Activated T-cell treated with anti-CD3 and anti-CD28 coated beads for 4 hours (primary cell): Measurements from ENCODE around the gene AATF.
"Not testable (repeated sequence)": the region's sequence is repeated elsewhere in the genome, so short reads cannot be mapped to it uniquely, and the experiment has no call there.

Experiments
- DNase-seq: peaks from one replicate; pipeline ENCODE4 v3.0.0-alpha.2; 2020

AATF gene

GRCh38 chr17:37052450-37052849, 103.7 kb downstream of the AATF start:
- DNase-seq, result no peak

GRCh38 chr17:37054894-37055293, 106.1 kb downstream of the AATF start:
- no peak for DNase-seq

GRCh38 chr17:37056622-37057021, 107.9 kb downstream of the AATF start:
- no peak for DNase-seq

GRCh38 chr17:37059493-37059892, 110.7 kb downstream of the AATF start:
- DNase-seq, result no peak

GRCh38 chr17:37060094-37060493, 111.3 kb downstream of the AATF start:
- DNase-seq, result no peak

- no peak for DNase-seq
These were observed 112.2 kb downstream of the AATF start for GRCh38 chr17:37060928-37061327.

- DNase-seq, result no peak
These were observed 113.3 kb downstream of the AATF start for GRCh38 chr17:37062021-37062420.

GRCh38 chr17:37064206-37064605, 115.5 kb downstream of the AATF start:
- no peak for DNase-seq

- DNase-seq, result no peak
These were observed 116.2 kb downstream of the AATF start for GRCh38 chr17:37064956-37065355.

DNA sequence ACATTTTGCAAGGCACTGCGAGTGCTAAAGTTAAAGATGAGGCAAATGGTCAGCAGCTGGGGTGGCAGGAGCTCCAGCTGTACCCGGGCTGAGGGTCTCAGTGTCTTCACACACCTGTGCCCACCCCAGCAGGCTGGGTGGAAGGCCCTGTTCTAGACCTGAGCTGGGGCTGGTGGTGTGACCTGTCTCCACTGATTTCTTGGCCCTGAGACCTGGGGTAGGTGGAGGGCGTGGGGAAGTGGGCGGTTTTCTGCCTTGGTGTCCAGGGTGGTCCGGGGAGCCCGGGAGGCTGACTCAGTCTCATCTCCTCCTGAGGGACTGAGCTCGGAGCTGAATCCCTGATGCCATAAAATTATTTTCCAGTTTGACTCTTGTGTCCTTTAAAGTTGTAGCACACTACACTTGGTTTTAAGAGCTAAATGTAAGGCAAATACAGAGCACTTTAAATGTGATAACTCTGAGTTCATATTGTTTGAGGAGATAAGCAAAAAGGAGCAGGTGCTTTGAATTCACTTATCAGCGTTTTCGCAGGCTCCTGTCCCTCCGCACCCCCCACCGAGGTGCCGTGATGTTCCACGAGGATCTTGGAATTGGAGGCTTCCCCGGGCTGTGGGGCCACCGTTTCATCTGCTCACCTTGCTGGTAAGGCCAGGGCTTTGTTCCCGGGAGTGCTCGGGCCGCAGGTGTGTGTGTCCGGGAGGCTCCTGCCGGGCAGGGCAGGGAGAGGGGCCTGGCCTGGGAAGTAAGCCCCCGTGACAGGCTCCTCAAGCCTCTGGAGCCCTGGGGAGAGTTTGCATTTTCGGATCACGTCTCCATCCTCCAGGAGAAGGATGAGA, 117.0 kb downstream of the AATF start:
- no peak for DNase-seq

GRCh38 chr17:37066322-37067255, 117.8 kb downstream of the AATF start:
- no peak for DNase-seq

DNA sequence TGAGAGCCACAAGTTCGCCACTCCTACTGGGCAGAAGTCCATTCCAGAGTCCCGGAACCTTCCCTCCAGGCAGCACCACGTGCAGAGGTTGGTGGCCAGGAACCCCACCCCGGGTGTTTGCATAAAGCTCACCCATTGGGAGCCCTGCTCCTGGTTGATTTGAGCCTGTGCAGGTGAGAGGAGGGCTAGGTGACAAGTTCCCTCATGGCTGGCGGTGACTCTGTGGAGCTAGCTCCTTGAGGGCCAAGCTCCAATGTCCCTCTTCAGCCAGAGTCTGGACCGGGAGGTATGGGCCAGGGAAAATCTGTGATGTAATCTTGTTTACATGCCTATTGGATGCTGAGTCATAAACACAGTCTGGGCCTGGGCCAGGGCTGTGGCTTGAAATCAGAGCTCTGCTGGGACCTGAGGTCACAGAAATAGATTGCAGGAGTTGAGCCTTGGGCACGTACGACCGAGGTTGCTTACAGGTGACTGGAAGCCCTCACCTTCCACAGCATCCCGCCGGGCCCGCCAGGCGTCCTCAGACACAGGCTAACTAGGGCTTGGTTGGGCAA, 118.9 kb downstream of the AATF start:
- DNase-seq, result no peak

DNA sequence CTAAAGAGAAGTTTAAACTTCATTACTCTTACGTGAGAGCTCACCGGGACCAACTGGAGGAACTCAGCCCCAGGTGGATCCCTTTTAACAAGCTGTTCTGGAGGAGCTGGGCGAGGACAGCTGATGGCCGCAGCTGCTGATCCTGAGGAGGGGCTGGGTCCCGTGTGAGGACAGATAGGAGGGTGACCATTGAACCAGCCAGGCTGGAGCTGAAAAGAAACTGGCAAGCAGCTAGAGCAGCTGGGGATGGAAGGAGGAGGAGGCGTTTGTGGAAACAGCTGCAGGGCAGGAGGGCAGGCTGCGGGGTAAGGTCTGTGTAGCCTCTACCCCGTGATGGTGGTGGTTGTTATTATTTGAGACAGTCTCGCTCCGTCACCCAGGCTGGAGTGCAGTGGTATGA, 119.5 kb downstream of the AATF start:
- no peak for DNase-seq

DNA sequence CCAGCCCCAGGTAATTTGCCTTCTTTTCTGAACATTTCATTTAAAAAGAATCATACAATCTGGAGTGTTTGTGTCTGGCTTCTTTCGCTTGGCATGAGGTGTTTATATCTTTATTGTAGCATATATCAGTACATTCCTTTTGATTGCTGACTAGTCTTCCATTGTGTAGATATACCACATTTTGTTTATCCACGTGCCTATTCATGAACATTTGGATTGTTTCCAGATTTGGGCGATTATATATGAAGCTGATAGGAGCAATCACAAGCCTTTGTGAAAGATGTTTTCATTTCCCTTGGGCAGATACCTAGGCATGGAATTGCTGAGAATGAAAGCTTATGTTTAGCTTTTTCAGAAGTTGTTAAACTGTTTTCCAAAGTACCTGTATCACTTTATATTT, 120.3 kb downstream of the AATF start:
- no peak for DNase-seq

GRCh38 chr17:37073464-37073863, 124.7 kb downstream of the AATF start:
- not testable (repeated sequence) for DNase-seq

DNA sequence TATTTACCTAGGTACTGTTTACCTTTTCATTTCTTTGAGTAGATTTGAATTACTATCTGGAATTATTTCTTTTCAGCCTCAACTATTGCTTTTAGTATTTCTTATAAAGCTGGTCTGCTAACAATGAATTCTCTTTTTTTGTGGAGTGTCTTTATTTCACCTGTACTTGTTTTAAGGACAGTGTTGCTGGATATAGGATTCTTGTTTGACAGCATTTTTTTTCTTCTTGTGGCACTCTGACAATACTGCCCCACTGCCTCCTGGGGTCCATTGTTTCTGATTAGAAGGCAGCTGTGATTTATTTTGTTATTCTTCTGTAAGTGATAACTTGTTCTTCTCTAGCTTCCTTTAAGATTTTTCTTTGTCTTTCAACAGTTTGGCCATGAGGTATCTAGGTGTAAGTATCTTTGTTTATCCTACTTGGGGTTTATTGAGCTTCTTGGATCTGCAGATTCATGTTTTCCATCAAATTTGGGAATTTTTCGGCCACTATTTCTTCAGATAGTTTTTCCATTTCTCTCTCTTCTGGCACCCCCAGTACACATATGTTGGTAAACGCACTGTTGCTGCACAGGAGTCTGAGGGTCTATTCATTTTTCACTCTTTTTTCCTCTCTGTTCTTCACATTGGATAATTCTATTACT, 130.4 kb downstream of the AATF start:
- no peak for DNase-seq

DNA sequence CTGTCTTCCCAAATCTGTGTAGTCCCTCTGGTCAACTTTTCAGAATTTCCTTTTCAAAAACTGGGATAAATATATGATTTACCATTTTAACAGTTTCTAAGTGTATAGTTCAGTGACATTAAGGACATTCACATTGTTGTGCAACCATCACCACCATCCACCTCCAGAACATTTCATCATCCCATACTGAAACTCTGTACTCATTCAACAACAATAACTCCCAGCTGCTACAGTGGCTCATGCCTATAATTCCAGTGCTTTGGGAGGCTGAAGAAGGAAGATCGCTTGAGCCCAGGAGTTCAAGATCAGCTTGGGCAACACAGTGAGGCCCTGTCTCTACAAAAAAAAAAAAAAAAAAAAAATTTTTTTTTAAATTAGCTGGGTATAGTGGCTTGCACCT, 131.0 kb downstream of the AATF start:
- no peak for DNase-seq

GRCh38 chr17:37081287-37081686, 132.5 kb downstream of the AATF start:
- DNase-seq, result no peak

DNA sequence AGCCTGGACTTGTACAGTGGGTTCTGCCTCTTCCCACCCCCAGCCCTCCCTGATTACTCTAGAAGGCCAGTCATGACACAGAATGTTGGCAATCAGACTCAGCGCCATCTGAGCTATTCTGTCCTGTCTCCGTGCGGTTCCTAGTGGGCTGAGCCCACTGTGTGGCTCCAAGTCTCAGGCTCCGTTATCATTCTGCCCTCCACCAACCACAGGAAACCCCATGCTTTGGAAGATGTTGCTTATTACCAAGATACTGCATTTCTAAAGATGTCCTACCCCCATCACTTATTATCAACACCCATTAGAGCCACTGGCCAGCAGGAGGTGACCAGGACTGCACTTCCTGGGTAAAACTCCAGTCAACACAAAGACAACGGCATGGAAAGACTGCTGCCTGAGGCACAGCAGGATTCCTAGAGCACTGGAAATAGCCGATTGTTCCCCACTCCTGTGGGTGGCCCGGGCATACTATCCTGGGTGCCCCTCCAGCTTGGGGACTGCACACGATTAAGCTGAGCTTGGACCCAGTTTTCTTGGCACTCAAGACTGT, 133.6 kb downstream of the AATF start:
- DNase-seq, result no peak

- DNase-seq, result no peak
These were observed 134.2 kb downstream of the AATF start for GRCh38 chr17:37082985-37083384.

- DNase-seq, result no peak
These were observed 134.7 kb downstream of the AATF start for GRCh38 chr17:37083456-37083855.

- no peak for DNase-seq
These were observed 135.6 kb downstream of the AATF start for GRCh38 chr17:37084372-37084771.

DNA sequence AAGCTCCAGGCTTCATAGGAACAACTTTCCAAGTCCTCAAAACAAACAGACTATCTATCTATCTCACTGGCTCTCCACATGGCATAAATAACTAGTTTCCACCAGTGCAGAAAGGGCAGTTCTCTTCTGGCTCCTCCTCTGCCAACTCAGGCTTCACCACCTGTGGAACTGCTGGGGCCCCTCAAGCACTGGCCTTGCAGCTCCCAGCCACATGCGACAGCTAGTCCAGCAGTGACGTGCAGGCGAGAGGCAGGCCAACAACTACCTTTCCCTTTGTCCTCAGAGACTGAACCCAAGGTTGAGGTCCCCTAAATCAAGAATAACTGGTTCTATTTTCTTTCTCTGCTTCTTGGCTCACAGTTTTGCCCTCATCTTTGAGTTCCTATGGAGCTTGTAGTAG, 137.6 kb downstream of the AATF start:
- DNase-seq, result no peak
